H1 (cell line): ENCODE data around the gene DBX2. TPM values are rescaled to one million over a fixed set of nuclear protein-coding genes. Genes with fewer than 3 reads are reported as not detected.

Experiments used
- CTCF ChIA-PET: fragments of 300-600 bp; sonication (Branson Sonifier 250); formaldehyde crosslinking; loops from one replicate; lab custom pipeline; 2021; ENCODE audit not compliant: partially characterized antibody; lab: Charles Lee
- POLR2A ChIA-PET: fragments of 300-600 bp; sonication (Branson Sonifier 250); formaldehyde crosslinking; loops from one replicate; lab custom pipeline; 2021; ENCODE audit warnings: inconsistent platforms; ENCODE audit not compliant: partially characterized antibody; lab: Charles Lee
- DNase-seq, 2 experiments: peaks; one replicate each; pipeline versions ENCODE4 v3.0.0 to v3.0.0-alpha.2; 2010 to 2022; ENCODE audit warnings: low spot score in 2 of 2, low read depth in 1 of 2, mixed read lengths in 1 of 2
- FAIRE-seq: peaks from 2 replicates; lab custom pipeline; 2011; peaks lifted over from hg19 to GRCh38; lab: Jason Lieb, UNC
- H2AFZ ChIP-seq: 2 replicates; pipeline ENCODE4 v1.8.1; 2012; ENCODE audit warnings: low read length, inconsistent platforms
- H2AK5ac ChIP-seq: 2 replicates; pipeline ENCODE4 v1.6.1; 2013; ENCODE audit warnings: low read depth, low read length
- H2BK120ac ChIP-seq: replicated peaks from 2 replicates; pipeline ENCODE3; 2013; ENCODE audit warnings: low read depth, low read length, inconsistent platforms
- H2BK12ac ChIP-seq: 2 replicates; pipeline ENCODE4 v1.6.1; 2013; ENCODE audit warnings: low read depth, low read length
- H2BK15ac ChIP-seq: 2 replicates; pipeline ENCODE4 v1.6.1; 2013; ENCODE audit warnings: low read length
- H2BK20ac ChIP-seq: 2 replicates; pipeline ENCODE4 v1.6.1; 2013; ENCODE audit warnings: low read length
- H2BK5ac ChIP-seq: 2 replicates; pipeline ENCODE4 v1.6.1; 2013; ENCODE audit warnings: low read depth, low read length
- H3K14ac ChIP-seq: 2 replicates; pipeline ENCODE4 v1.6.1; 2013; ENCODE audit warnings: inconsistent platforms; ENCODE audit not compliant: insufficient read length
- H3K18ac ChIP-seq: 2 replicates; pipeline ENCODE4 v1.6.1; 2013; ENCODE audit warnings: low read length; ENCODE audit errors: extremely low read depth
- H3K23ac ChIP-seq: 2 replicates; pipeline ENCODE4 v1.6.1; 2013; ENCODE audit warnings: inconsistent platforms; ENCODE audit not compliant: insufficient read length
- H3K23me2 ChIP-seq: 2 replicates; pipeline ENCODE4 v1.6.1; 2013; ENCODE audit warnings: low read depth, low read length
- H3K27ac ChIP-seq: 2 replicates; pipeline ENCODE4 v1.6.1; 2011; ENCODE audit warnings: low read depth, low read length, inconsistent platforms
- H3K27me3 ChIP-seq, 4 experiments: replicated peaks in 1 of 4; 1 replicate in 1 of 4; 2 replicates in 3 of 4; pipeline versions ENCODE4 v1.6.1 to v1.8.1; 2011 to 2013; ENCODE audit warnings: low read length in 3 of 4, mild to moderate bottlenecking in 3 of 4, inconsistent platforms in 2 of 4, mixed read lengths in 2 of 4, moderate library complexity in 1 of 4; ENCODE audit not compliant: control insufficient read depth in 3 of 4, insufficient read depth in 3 of 4; ENCODE audit errors: extremely low read depth in 1 of 4
- H3K36me3 ChIP-seq, 4 experiments: 2 replicates each; pipeline versions ENCODE4 v1.6.1 to v1.8.1; 2011 to 2013; ENCODE audit warnings: mild to moderate bottlenecking in 4 of 4, low read length in 3 of 4, moderate library complexity in 2 of 4, control low read depth in 1 of 4, inconsistent platforms in 1 of 4; ENCODE audit not compliant: insufficient read depth in 4 of 4, control insufficient read depth in 2 of 4
- H3K4ac ChIP-seq: replicated peaks from 2 replicates; pipeline ENCODE3; 2013; ENCODE audit warnings: low read length, low read depth, mixed read lengths, inconsistent platforms; ENCODE audit not compliant: insufficient read length
- H3K4me1 ChIP-seq, 4 experiments: replicated peaks in 1 of 4; 1 replicate in 1 of 4; 2 replicates in 3 of 4; pipeline versions ENCODE4 v1.6.1 to v1.8.1; 2011 to 2013; ENCODE audit warnings: low read length in 3 of 4, inconsistent platforms in 2 of 4, mixed read lengths in 1 of 4; ENCODE audit not compliant: insufficient read depth in 4 of 4, control insufficient read depth in 3 of 4
- H3K4me2 ChIP-seq, 2 experiments: 2 replicates each; pipeline versions ENCODE4 v1.6.1 to v1.8.1; 2011 to 2013; ENCODE audit warnings: low read depth in 2 of 2, low read length in 2 of 2, control low read depth in 1 of 2, inconsistent platforms in 1 of 2, mild to moderate bottlenecking in 1 of 2; ENCODE audit not compliant: insufficient read depth in 1 of 2
- H3K4me3 ChIP-seq, 4 experiments: fragments of 200-600, 300-600 bp in 1 of 4; sonication (generic), shearing (Covaris generic), sonication (Bioruptor Twin) in 1 of 4; 2 replicates each; pipeline versions ENCODE4 v1.5.1 to v1.8.1; 2011 to 2016; ENCODE audit warnings: low read length in 4 of 4, low read depth in 3 of 4, control low read depth in 2 of 4, inconsistent platforms in 2 of 4, mild to moderate bottlenecking in 2 of 4, mixed read lengths in 1 of 4, moderate library complexity in 1 of 4; ENCODE audit not compliant: insufficient read depth in 2 of 4; ENCODE audit errors: extremely low read depth in 1 of 4
- H3K56ac ChIP-seq: replicated peaks from 2 replicates; pipeline ENCODE3; 2013; ENCODE audit warnings: low read depth, mild to moderate bottlenecking, mixed read lengths, low read length, inconsistent platforms; ENCODE audit not compliant: insufficient read length
- H3K79me1 ChIP-seq: 2 replicates; pipeline ENCODE4 v1.6.1; 2013; ENCODE audit warnings: low read depth, low read length, control low read depth
- H3K79me2 ChIP-seq, 2 experiments: 2 replicates each; pipeline versions ENCODE4 v1.6.1 to v1.8.1; 2012 to 2013; ENCODE audit warnings: low read length in 2 of 2, mild to moderate bottlenecking in 2 of 2, inconsistent platforms in 1 of 2; ENCODE audit not compliant: insufficient read depth in 2 of 2, control insufficient read depth in 1 of 2
- H3K9ac ChIP-seq, 4 experiments: replicated peaks in 1 of 4; 1 replicate in 1 of 4; 2 replicates in 3 of 4; pipeline versions ENCODE4 v1.6.1 to v1.8.1; 2011 to 2013; ENCODE audit warnings: low read depth in 3 of 4, low read length in 3 of 4, control low read depth in 2 of 4, mild to moderate bottlenecking in 2 of 4, moderate library complexity in 2 of 4, inconsistent platforms in 1 of 4; ENCODE audit errors: extremely low read depth in 1 of 4
- H3K9me3 ChIP-seq, 2 experiments: 2 replicates each; pipeline versions ENCODE4 v1.6.1 to v1.8.1; 2012 to 2013; ENCODE audit warnings: mild to moderate bottlenecking in 2 of 2, moderate library complexity in 2 of 2, control low read depth in 1 of 2, inconsistent platforms in 1 of 2, low read depth in 1 of 2, low read length in 1 of 2, mixed read lengths in 1 of 2; ENCODE audit not compliant: insufficient read depth in 2 of 2
- H4K20me1 ChIP-seq, 2 experiments: replicated peaks in 1 of 2; 2 replicates each; pipeline versions ENCODE3 to v1.8.1; 2011 to 2013; ENCODE audit warnings: inconsistent platforms in 2 of 2, low read length in 2 of 2, mild to moderate bottlenecking in 1 of 2; ENCODE audit not compliant: insufficient read depth in 2 of 2, control insufficient read depth in 1 of 2
- H4K5ac ChIP-seq: 2 replicates; pipeline ENCODE4 v1.6.1; 2013; ENCODE audit warnings: low read length, low read depth, mixed read lengths, inconsistent platforms; ENCODE audit not compliant: insufficient read length
- H4K8ac ChIP-seq: 2 replicates; pipeline ENCODE4 v1.8.0; 2013; ENCODE audit warnings: mild to moderate bottlenecking, moderate library complexity, low read length, inconsistent platforms; ENCODE audit not compliant: insufficient read depth; ENCODE audit errors: extremely low read depth
- H4K91ac ChIP-seq: replicated peaks from 2 replicates; pipeline ENCODE3; 2013; ENCODE audit warnings: low read length, mixed read lengths, inconsistent platforms; ENCODE audit not compliant: insufficient read length
- E2F6 ChIP-seq: IDR thresholded peaks from 2 replicates; pipeline ENCODE4 v1.6.1; 2012; ENCODE audit warnings: inconsistent platforms
- FOSL1 ChIP-seq: IDR thresholded peaks from 2 replicates; pipeline ENCODE4 v1.6.1; 2011; ENCODE audit warnings: mild to moderate bottlenecking, low read depth, low read length, moderate library complexity; ENCODE audit not compliant: insufficient read depth
- GABPA ChIP-seq: IDR thresholded peaks from 2 replicates; pipeline ENCODE4 v1.6.1; 2011; ENCODE audit warnings: mild to moderate bottlenecking, low read length, moderate library complexity, borderline replicate concordance; ENCODE audit not compliant: insufficient read depth
- RXRA ChIP-seq: IDR thresholded peaks from 2 replicates; pipeline ENCODE4 v1.6.1; 2011; ENCODE audit warnings: low read depth, mild to moderate bottlenecking, low read length, moderate library complexity; ENCODE audit not compliant: insufficient read depth
- WGBS, 2 experiments: shearing (Covaris generic) in 1 of 2; methylation state at CpG; one replicate each; pipeline versions ENCODE4 v1.1.6 to v1.1.7; 2013 to 2015; ENCODE audit warnings: low lambda C conversion rate in 2 of 2, mixed read lengths in 2 of 2, inconsistent platforms in 1 of 2, low coverage in 1 of 2, missing lambda C conversion rate in 1 of 2; ENCODE audit not compliant: insufficient replicate concordance in 2 of 2, insufficient coverage in 1 of 2, insufficient read length in 1 of 2; ENCODE audit errors: extremely low coverage in 1 of 2, missing lambda C conversion rate in 1 of 2; 5-methylcytosine and 5-hydroxymethylcytosine counted together
- polyA plus RNA-seq, 7 experiments: library from polyadenylated mRNA; depleted of rRNA in 3 of 7; stranded (reverse) in 5 of 7; unstranded in 2 of 7; fragments of >200 nt in 5 of 7; fragments of 200-250 nt in 2 of 7; gene quantifications; 1 replicate in 5 of 7; 2 replicates in 1 of 7; 4 replicates in 1 of 7; pipeline versions ENCODE4 v1.2.1 to v1.2.3, GENCODE V29; 2011 to 2013; ENCODE audit warnings: missing spikeins in 2 of 7, mixed read lengths in 2 of 7
- total RNA-seq: library from RNA; stranded (reverse); fragmentation: NEBNext Ultra II Directional; extraction: Animal tissue kit (Norgen Biotek cat#: 25700); gene quantifications from 2 replicates; pipeline ENCODE4 v1.2.1, GENCODE V29; 2021

The DBX2 gene
- total and polyA plus RNA-seq, 2 of the 8 experiments (the other 6 are each of a cell fraction or from before 2014, with no cell fraction given): 0.06 TPM; not detected in 1

- no peak overlapping the region for H3K4me2 ChIP-seq
These were observed 16.0 kb downstream of the DBX2 start for GRCh38 chr12:45034861-45035265.

More at GRCh38 chr12:45034861-45035265, 16.0 kb downstream of the DBX2 start:
- Histone ChIP-seq H3K4me1 (peaks cover 0 to 5% (median 0%) of the 10 kb centered on the region in 4 experiments; a peak in 1 of 7 replicates), H2BK12ac (no peak overlapping the region), H2BK15ac (no peak overlapping the region), H2AFZ (peak overlapping the region; percentile 70; the same call in 1 of the 2 replicates), H3K9me3 (no peaks in the 10 kb centered on the region), H3K56ac (no peak overlapping the region), H2BK5ac (no peak overlapping the region), H3K27ac (no peak overlapping the region), H3K4ac (no peak overlapping the region), H4K5ac (no peak overlapping the region), H3K23me2 (no peaks in the 10 kb centered on the region; the same call in 1 of the 2 replicates), H3K23ac (no peak overlapping the region), H3K79me1 (no peaks in the 10 kb centered on the region), H3K79me2 (no peaks in the 10 kb centered on the region), H2AK5ac (no peak overlapping the region), H4K20me1 (no peaks in the 10 kb centered on the region), H3K14ac (no peak overlapping the region)
- peak; percentile 48 for FAIRE-seq
- POLR2A ChIA-PET: no interaction called here
- CTCF ChIA-PET: interaction anchor here (1.0 kb wide), 1 partner anchor 86 kb away, joined by 4 read pairs; no protein-coding TSS in a partner anchor
- TF ChIP-seq RXRA: no peak
- no peak for TF ChIP-seq E2F6
- no peak for TF ChIP-seq FOSL1
- no peak for TF ChIP-seq GABPA
- TF ChIP-seq, all 59 proteins: peak for 0
- H3K9ac ChIP-seq: no peak overlapping the region
- H3K27me3 ChIP-seq: peaks cover 0 to 1% (median 0%) of the 10 kb centered on the region in 4 experiments; a peak in 1 of 7 replicates
- H4K91ac ChIP-seq: no peak overlapping the region
- H3K36me3 ChIP-seq: no peaks in the 10 kb centered on the region
- DNase-seq: no peak
- WGBS, 2 experiments: 88% methylated on average over 11 of the region's 11 CpGs; no CpG with 5 or more reads in 1 of the 2 experiments
- no peak overlapping the region for H3K18ac ChIP-seq
- H4K8ac ChIP-seq: no peak overlapping the region
- H2BK120ac ChIP-seq: no peak overlapping the region
- no peak overlapping the region for H3K4me3 ChIP-seq
- 0 out of 2 replicates have a peak overlapping the region, but pooled peaks have one; percentile 34 for H2BK20ac ChIP-seq
